ENCODE measurements around the gene RAP2A. TPM values are rescaled to one million over a fixed set of nuclear protein-coding genes. Genes with fewer than 3 reads are reported as not detected.

RAP2A gene
- total RNA-seq, 2 experiments from 2014 or later = 19.8 to 21.5 TPM

- Mint-ChIP-seq H3K4me3 (no peak overlapping the region), H3K9me3 (peaks cover 5% of the 10 kb centered on the region), H3K27me3 (peaks cover 2% of the 10 kb centered on the region), H3K4me1 (ENCODE audit: low read depth) (no peaks in the 10 kb centered on the region), H3K27ac (no peak overlapping the region), H3K36me3 (ENCODE audit: low read depth) (no peaks in the 10 kb centered on the region)
- CTCF ChIA-PET = no interaction called here
- DNase-seq (no peak), ATAC-seq (no peak)
- POLR2A ChIA-PET = no interaction called here
- intact Hi-C loops (cut with micrococcal nuclease) = no loop called here
- TF ChIP-seq CTCF (IDR thresholded peaks at IDR 0.05) = no peak
Observed at GRCh38 chr13:97490702-97491307, 56.8 kb downstream of the RAP2A start.

GRCh38 chr13:97491452-97491851 lies 57.5 kb downstream of the RAP2A start:
- Mint-ChIP-seq H3K36me3 (ENCODE audit: low read depth) (no peaks in the 10 kb centered on the region), H3K27me3 (peaks cover 2% of the 10 kb centered on the region), H3K9me3 (peaks cover 5% of the 10 kb centered on the region), H3K4me1 (ENCODE audit: low read depth) (no peaks in the 10 kb centered on the region), H3K4me3 (no peak overlapping the region), H3K27ac (no peak overlapping the region)
- no peak for ATAC-seq
- CTCF ChIA-PET = no interaction called here
- no peak for DNase-seq
- intact Hi-C loops (cut with micrococcal nuclease) = no loop called here
- TF ChIP-seq CTCF (IDR thresholded peaks at IDR 0.05) = no peak
- POLR2A ChIA-PET = no interaction called here

GRCh38 chr13:97492257-97492656 lies 58.3 kb downstream of the RAP2A start:
- ChIA-PET POLR2A (interaction anchor here (0.7 kb wide), 1 partner anchor 33 kb away, joined by 3 read pairs; no protein-coding TSS in a partner anchor), CTCF (no interaction called here)
- Mint-ChIP-seq H3K9me3 (peaks cover 5% of the 10 kb centered on the region), H3K4me3 (no peak overlapping the region), H3K4me1 (ENCODE audit: low read depth) (no peaks in the 10 kb centered on the region), H3K27ac (no peak overlapping the region), H3K27me3 (peaks cover 2% of the 10 kb centered on the region), H3K36me3 (ENCODE audit: low read depth) (no peaks in the 10 kb centered on the region)
- intact Hi-C loops (cut with micrococcal nuclease) = no loop called here
- ATAC-seq (no peak), DNase-seq (no peak)
- no peak for TF ChIP-seq CTCF (IDR thresholded peaks at IDR 0.05)

DNA sequence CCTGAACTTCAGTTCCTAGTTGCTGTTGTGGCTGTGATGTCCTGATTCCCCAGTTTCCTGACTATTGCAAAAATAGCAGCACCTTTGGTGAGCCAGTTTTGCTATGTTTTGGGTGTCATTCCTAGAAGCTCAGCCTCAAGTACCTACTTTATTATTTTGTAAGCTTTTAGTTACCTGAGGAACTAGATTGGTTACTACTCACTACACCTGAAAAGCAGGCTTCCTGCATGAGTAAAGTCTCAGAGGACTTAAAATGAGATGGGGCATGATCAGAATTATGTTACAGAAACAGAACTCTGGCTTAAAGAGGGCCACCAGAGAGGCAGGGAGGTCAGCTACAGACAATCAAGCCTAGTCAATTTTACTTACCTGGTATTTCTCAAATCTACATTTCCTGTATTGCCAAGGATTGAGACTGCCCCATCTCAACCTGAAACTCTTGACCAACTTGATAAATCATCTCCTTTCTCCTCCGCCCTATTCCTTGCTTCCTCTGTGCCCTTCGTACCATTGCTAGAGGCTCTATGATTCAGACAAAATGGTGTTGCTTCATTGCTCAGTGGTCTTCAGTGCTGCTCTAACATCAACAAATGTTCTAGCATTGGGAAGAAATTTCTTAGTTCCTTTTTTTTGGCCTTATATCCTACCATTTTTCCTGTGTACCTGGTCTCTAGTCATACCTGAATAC lies 58.9 kb downstream of the RAP2A start:
- ATAC-seq = no peak
- H3K27ac Mint-ChIP-seq = no peak overlapping the region
- H3K36me3 Mint-ChIP-seq (ENCODE audit: low read depth) = no peaks in the 10 kb centered on the region
- peaks cover 5% of the 10 kb centered on the region for H3K9me3 Mint-ChIP-seq
- ChIA-PET POLR2A (interaction anchor here (0.7 kb wide), 1 partner anchor 34 kb away, joined by 3 read pairs; no protein-coding TSS in a partner anchor), CTCF (interaction anchor here (1.1 kb wide), 1 partner anchor 9 kb away, joined by 3 read pairs; no protein-coding TSS in a partner anchor)
- no peaks in the 10 kb centered on the region for H3K4me1 Mint-ChIP-seq (ENCODE audit: low read depth)
- TF ChIP-seq CTCF (IDR thresholded peaks at IDR 0.05) = no peak
- no peak overlapping the region for H3K4me3 Mint-ChIP-seq
- no peak for DNase-seq
- peaks cover 2% of the 10 kb centered on the region for H3K27me3 Mint-ChIP-seq
- intact Hi-C loops (cut with micrococcal nuclease) = no loop called here

DNA sequence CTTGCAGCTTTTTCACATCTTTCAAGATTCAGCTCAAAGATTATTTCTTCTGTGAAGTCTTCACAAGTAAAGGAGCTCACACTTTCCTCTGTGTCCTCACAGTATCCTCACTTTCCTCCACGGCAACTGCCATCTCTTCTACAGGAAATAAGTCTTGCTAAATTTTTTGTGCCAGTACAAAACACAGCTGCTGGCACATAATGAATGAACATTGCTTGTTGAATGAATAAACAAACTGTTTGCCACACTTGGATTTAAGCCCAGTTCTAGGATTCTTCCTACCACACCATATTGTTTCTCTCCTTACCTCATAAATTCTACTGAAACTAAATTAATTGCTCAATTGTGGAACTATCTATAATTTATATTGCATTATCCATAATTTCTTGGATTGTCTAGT lies 59.5 kb downstream of the RAP2A start:
- ChIA-PET POLR2A (no interaction called here), CTCF (interaction anchor here (1.1 kb wide), 1 partner anchor 9 kb away, joined by 3 read pairs; no protein-coding TSS in a partner anchor)
- ATAC-seq (no peak), DNase-seq (no peak)
- Mint-ChIP-seq H3K4me1 (ENCODE audit: low read depth) (no peaks in the 10 kb centered on the region), H3K36me3 (ENCODE audit: low read depth) (no peaks in the 10 kb centered on the region), H3K27me3 (peaks cover 2% of the 10 kb centered on the region), H3K9me3 (peaks cover 5% of the 10 kb centered on the region), H3K4me3 (no peak overlapping the region), H3K27ac (no peak overlapping the region)
- no peak for TF ChIP-seq CTCF (IDR thresholded peaks at IDR 0.05)
- intact Hi-C loops (cut with micrococcal nuclease) = no loop called here

Measured in activated CD8-positive, alpha-beta T cell treated with anti-CD3 and anti-CD28 coated beads for 36 hours (primary cell).